Transverse colon (tissue), 4 donors: ENCODE results near the gene ARHGEF7.

Experiments used
- CTCF ChIP-seq, 5 experiments: fragments of 200-600 bp in 3 of 5; fragments of 450-650 bp in 2 of 5; sonication (generic) in 3 of 5; IDR thresholded peaks; 1 replicate in 2 of 5; 2 replicates in 3 of 5; pipeline ENCODE4 v1.5.1; 2016 to 2017; ENCODE audit warnings: antibody characterized with exemption in 5 of 5, inconsistent platforms in 3 of 5, mild to moderate bottlenecking in 2 of 5, moderate library complexity in 1 of 5
- POLR2A ChIP-seq: fragments of 450-650 bp; IDR thresholded peaks from one replicate; pipeline ENCODE4 v1.6.1; 2016; ENCODE audit warnings: antibody characterized with exemption, mild to moderate bottlenecking, moderate library complexity
- POLR2AphosphoS5 ChIP-seq, 3 donors: sonication (generic); formaldehyde crosslinking; IDR thresholded peaks; one replicate each; pipeline ENCODE4 v1.6.1; 2016; ENCODE audit warnings: antibody characterized with exemption in 3 of 3

- no peak for TF ChIP-seq POLR2AphosphoS5 (IDR thresholded peaks at IDR 0.05)
- no peak for TF ChIP-seq POLR2A
- TF ChIP-seq CTCF (IDR thresholded peaks at IDR 0.05), result no peak
Measured at GRCh38 chr13:111255228-111255790, 140.2 kb downstream of the ARHGEF7 start.
